ENCODE measurements around the gene INTS3.
"Not testable (repeated sequence)": the region's sequence is repeated elsewhere in the genome, so short reads cannot be mapped to it uniquely, and the experiment has no call there.

INTS3 gene

DNA sequence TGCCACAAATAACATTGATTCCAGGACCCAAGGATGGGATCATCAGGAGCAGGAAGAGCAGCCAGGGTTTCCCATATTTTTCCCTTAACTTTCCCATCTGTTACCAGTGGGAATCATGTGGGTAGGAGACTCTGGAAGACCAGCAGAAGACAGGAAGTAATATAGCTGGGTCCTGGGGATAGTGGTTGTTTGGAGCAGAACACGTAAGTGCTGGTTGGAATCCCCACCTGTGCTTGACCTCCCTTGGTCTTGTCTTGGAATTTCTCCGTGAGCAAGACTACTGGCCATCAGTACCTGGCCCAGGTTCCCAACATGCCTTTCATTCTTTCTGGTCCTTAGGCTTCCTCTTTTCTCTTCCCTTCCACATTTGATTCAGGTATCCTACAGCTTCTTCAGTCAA is 26.4 kb downstream of the INTS3 start:
- no peak for DNase-seq

DNA sequence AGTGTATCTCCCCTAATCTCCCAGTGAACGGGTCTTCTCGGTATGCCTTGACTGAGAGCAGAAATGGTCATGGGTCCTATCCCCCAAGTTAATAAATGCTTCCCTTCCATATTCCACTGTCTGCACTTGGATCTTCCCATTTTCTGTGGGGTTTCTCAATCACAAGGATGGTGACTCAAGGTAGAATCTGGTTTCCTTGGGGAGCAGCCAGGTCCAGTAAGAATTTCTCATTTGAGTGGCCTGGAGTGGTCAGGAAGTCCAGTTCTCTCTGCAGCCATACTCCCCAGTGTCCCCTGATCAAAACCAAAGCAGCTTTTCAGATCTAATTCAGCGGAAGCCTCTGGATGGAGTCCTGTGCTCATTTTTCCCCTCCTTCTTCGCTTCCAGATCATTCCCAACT is 32.6 kb downstream of the INTS3 start:
- DNase-seq = no peak

DNA sequence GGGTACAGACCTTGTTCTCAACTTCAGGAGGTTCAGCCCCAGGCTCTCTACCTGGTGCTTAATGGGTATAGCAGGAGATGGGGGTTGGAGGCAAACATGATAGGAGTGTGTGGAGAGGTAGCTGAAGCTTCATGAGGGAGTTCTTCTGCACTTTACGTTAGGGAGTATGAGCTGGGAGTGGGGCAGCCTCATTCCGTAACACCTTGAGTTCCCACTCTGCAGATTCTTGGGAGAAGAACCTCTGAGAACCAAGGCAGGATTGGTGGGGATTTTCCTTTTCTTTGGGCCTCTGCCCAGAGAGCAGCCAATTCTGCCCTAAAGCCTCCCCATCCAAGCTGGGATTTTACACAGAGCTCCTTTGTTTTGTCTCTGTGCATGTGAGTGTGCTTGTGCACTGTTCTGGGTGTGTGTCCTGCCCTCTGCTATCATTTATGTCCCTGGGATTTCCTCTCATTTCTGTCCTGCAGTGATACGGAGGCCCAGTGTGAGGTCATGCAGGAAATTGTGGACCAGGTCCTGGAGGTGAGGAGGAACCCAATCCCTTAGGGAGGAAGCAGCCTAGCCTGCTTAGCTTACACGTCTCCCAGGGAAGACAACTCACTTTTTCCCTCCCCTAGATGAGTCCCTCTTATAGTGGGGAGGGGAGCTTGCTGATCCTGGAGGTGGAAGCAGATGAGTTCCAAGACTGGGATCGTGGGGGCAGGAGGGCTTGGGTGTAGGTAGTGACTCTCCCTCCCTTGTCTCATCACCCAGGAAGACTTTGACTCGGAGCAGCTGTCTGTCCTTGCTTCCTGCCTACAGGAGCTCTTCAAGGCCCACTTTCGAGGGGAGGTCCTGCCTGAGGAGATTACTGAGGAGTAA is 35.7 kb downstream of the INTS3 start:
- peak in 7 of 58 donors; percentile 4 to 26 (median 13) for DNase-seq

DNA sequence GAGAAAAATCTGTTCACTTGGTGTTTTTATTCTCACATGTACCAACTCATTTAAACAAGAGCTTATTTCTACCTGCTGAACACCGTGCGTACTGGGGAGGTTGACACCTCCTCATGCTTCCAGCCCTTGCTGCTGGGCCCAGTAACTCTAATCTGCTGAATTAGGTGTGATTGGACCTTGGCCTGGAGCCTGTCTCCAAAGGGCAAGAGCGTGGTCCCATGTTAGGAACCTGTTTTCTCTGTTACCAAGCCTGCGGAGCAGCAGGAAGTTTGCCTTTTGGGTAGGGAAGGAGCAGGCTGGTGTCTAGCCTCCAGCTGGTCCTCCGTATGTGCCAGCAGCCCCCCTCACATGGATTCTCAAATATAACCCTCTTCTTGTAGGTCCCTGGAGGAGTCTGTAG is 36.5 kb downstream of the INTS3 start:
- DNase-seq = no peak

DNA sequence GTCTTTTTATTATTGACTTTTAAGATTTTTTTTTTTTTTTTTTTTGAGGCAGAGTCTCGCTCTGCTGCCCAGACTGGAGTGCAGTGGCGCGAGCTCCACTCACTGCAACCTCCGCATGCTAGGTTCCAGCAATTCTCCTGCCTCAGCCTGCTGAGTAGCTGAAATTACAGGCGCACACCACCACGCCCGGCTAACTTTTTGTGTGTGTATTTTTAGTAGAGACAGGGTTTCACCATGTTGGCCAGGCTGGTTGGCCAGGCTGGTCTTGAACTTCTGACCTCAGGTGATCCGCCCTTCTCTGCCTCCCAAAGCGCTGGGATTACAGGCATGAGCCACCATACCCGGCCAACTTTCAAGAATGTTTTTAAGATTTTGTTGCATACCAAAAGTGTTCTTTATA is 38.8 kb downstream of the INTS3 start:
- not testable (repeated sequence) for DNase-seq

DNA sequence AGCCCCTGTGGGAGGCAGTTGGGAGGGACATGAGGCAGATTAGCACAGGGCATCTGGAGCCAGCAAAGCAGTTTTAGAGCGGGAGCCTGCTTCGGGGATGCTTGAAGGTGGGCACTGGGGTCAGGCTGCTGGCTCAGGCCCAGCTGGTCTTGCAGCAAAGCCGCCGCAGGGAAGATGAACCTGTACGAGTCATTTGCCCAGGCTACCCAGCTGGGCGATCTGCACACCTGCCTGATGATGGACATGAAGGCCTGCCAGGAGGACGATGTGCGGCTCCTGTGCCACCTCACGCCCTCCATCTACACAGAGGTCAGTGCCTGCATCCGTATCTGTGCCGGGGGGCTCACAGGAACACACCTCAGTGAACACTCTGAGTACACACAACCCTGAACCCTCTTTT is 39.7 kb downstream of the INTS3 start:
- no peak for DNase-seq

DNA sequence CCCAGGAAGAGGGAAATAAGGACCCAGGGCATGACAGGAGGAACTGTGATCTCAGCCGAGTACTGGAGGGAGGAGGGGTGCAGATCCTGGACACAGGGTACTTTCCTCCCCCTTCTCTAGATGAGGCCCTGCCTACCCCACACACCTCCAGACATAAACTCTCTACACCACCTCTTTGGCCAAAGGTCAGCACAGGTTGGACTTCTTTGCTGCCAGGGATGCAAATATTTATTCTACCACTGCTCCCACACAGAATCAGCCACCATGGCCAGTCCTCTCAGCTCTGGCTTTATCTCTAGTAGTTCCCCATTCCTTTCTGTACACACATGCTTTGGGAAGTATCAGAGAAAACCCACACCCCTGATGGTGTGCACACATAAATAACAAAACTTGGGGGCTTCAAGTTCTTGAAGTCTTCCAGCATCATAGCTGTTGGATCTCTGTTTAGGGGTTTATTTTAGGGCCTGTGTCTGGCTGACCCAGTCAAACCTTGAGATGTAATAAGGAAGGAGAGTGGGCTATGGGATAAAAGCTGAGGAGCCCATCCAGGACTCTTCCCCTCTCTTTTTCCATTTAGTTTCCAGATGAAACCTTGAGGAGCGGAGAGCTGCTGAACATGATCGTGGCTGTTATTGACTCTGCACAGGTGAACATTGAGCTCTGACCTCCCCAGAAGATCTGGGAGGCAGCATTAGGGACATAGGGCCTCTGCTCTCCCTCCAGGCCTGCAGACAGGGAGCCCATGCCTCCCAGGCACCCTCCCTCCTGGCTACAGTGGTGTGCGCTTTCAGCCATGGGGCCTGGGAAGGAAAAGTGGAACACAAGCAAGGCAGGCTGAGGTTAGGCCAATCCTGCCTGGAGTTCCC is 40.7 kb downstream of the INTS3 start:
- no peak for DNase-seq

DNA sequence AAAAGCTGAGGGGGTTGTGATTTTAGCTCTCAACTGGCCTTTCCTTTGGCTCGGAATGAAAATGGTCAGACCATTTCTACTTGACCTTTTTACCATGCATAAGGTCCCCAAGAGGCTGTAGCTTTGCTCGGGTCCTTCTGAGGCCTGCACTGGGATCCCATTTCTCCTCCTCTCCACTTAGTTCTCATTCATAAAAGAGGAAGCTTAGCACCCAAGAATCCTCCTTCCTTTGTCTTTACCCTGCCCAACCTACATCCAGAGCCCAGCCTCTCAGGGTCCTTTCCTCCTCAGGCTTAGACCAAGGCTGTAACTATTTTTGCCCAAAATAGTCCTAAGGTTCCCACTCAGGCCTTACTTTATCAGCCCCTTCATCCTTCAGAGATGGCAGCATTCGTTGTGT is 41.4 kb downstream of the INTS3 start:
- no peak for DNase-seq

DNA sequence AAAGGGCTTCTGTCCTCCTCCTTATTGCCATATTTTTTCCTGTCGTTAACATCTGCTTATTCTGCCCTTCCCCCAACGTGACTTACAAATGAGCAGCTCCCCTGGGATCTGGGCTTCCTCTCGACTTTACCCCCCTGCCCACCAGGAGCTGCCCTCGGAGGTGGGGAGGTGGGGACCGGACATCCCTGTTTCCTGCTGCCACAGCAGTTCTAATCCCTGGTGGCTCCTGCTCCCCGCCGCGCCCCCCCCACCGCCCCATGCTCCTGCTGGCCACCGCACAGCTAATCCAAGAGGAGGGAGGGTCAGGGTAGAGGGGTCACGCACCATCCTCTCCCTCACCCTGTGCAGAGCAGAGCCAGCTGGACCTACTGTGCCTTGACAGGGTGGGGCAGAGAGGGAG is 42.9 kb downstream of the INTS3 start:
- no peak for DNase-seq

DNA sequence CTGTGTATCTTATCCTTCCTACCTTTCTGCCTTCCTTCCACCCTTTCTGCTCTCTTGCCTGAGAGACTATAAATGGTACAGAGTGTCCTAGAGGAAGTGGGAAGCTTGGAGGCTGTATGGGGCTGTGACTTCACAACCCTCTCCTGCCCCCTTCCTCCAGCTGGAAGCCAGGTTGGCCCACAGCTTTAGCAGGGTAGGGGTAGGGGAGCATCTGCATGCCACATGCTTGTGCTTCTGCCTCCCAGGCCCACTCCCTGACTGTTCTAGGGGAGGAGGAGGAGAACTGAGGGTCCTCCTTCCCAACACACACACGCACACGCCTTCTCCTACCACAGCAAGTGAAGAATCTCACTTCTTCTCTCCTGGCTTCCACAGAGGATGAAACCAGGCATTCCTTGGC is 43.4 kb downstream of the INTS3 start:
- no peak for DNase-seq

DNA sequence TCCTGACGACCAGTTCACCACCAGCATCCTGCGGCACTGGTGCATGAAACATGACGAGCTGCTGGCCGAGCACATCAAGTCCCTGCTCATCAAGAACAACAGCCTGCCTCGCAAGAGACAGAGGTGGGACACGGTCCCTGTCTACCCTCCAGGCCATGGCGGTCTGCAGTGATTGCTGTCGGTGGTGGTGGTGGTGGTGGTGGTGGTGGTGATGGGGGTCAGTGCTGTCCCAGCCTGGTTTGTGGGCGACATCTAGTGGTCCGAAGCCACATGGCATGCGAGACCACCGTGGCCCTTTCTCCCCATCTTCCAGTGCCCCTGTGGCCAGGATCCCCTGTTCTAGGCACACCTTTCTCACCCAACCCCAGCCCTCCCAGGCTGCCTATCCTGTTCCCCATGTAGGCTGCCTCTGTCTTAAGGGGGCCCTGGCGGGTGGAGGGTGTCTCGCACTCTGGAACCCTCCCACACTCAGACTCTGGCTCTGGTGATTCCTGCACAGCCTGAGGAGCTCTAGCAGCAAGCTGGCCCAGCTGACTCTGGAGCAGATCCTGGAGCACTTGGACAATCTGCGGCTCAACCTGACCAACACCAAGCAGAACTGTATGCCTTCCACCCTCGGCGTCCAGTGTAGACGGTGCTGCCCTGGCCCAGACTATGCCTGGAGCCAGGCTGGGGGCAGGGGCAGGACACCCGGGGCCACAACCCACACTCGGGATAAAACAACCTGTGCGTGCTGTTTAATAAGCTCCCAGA is 44.2 kb downstream of the INTS3 start:
- DNase-seq = peak in 1 of 58 donors; percentile 4

DNA sequence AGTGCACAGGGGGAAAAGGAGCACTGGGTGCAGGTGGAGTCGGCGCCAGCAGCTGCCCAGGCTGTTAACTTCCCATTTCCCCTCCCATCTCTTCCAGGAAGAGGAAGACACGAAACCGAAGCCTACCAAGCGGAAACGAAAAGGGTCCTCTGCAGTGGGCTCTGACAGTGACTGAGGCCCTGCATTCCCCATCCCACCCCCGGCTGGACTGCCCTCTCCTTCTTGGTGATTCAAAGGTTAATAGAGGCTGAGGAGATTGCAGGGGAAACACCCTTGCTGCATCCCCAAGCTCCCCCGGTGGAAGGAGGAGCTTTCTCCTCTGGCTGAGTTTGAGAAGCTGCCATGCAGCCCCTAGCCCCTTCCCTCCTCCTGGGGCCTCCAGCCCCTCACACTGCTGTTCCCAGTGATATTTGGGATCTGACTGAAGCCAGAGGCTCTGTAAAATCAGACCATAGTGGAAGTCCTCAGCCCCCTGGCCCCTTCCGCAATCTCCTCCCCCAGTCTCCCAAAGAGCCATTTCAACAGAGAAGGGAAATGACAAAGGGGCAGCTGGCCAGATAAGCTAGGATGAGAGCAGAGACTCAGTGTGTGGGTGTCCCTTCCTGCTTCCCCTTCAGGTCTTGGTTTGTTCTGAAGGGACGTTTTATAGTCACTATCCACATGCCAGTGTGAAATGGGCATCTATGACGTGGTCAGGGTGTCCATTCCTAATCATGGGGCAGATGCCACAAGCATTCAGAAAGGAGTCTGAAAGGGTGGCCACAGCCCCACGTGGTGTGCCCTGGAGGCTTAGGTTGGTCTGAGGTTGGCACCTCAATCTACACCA is 45.5 kb downstream of the INTS3 start:
- DNase-seq = peak in 2 of 58 donors; percentile 20 to 28

DNA sequence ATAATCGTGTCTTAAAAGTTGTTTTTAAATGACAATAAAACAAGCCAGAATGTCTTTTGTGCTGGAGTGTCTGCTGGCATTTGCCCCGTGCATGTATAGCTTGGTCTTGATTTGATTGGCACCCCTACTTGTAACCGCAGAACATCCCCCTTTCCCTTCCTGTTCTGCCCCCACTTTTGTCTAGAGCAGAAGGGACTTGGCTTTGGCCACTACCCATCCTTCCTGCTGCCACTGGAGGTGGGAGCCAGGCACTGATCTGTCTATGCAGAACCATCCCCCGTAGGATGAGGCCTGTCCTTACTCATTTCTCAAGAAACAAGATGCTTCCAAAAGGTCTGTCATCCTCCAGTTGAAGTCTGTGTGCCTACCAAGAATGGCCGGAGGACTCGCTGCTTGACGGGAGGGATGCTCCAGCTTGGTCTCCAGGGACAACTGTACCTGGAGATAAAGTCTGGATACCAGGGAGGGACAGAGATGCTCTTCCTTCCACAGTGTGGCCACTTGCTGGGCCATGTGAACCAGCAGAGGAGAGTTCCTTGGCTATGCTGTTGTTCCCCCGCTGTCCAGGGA is 46.3 kb downstream of the INTS3 start:
- peak in 1 of 58 donors; percentile 43 for DNase-seq

DNA sequence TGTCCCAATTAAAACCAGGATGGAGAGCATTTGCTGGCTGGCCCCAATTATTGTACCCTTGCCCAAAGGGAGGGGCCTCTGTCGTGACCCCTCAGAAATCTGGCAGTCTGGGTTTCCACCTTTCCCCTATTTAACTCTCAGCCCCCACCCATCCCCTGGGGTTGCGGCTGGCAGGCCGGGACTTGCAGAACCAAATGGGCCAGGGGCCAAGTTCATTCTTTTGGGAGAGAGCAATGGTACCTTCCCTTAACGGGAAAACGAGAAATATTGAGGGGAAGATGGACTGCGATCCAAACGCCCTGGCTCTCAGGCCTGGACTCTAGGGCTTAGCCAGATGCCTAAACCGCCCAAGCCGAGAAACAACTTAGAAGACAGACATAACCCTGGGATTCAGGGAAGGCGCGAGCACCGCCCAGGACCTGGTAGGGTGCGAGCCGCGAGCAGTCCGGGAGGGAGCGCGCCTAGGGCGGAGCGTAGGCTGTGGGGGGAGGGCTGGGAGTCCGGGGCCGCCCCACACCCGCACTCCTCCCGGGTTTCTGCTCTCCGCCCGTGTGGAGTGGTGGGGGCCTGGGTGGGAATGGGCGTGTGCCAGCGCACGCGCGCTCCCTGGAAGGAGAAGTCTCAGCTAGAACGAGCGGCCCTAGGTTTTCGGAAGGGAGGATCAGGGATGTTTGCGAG is 47.1 kb downstream of the INTS3 start, which contains the start of gene SLC27A3:
Gene SLC27A3 (plus strand): TSS at position 628 of the 678 bp plus-strand sequence. CDS start 91 bp downstream, outside the sequence.
- peak in 51 of 58 donors; percentile 16 to 77 (median 54) for DNase-seq

DNA sequence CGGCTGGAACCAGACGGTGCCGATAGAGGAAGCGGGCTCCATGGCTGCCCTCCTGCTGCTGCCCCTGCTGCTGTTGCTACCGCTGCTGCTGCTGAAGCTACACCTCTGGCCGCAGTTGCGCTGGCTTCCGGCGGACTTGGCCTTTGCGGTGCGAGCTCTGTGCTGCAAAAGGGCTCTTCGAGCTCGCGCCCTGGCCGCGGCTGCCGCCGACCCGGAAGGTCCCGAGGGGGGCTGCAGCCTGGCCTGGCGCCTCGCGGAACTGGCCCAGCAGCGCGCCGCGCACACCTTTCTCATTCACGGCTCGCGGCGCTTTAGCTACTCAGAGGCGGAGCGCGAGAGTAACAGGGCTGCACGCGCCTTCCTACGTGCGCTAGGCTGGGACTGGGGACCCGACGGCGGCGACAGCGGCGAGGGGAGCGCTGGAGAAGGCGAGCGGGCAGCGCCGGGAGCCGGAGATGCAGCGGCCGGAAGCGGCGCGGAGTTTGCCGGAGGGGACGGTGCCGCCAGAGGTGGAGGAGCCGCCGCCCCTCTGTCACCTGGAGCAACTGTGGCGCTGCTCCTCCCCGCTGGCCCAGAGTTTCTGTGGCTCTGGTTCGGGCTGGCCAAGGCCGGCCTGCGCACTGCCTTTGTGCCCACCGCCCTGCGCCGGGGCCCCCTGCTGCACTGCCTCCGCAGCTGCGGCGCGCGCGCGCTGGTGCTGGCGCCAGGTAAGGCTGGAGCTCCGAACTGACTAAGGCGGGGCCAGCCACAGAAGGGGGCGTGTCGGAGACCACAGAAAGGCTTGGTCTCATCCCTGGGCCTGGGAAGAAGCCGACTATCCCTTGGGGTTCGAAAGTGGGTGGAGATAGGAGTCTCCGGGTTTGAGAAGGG is 47.8 kb downstream of the INTS3 start:
- peak in 15 of 58 donors; percentile 17 to 67 (median 41) for DNase-seq

DNA sequence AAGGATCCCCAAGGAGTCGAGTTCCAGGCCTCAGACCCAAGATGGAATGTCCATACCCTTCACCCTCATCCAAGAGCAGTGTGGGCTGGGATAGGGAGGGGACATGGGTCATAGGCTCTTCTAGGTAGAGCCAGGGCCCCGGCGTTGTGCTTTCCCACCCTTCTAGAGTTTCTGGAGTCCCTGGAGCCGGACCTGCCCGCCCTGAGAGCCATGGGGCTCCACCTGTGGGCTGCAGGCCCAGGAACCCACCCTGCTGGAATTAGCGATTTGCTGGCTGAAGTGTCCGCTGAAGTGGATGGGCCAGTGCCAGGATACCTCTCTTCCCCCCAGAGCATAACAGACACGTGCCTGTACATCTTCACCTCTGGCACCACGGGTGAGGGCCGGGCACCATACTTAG is 48.5 kb downstream of the INTS3 start:
- no peak for DNase-seq

DNA sequence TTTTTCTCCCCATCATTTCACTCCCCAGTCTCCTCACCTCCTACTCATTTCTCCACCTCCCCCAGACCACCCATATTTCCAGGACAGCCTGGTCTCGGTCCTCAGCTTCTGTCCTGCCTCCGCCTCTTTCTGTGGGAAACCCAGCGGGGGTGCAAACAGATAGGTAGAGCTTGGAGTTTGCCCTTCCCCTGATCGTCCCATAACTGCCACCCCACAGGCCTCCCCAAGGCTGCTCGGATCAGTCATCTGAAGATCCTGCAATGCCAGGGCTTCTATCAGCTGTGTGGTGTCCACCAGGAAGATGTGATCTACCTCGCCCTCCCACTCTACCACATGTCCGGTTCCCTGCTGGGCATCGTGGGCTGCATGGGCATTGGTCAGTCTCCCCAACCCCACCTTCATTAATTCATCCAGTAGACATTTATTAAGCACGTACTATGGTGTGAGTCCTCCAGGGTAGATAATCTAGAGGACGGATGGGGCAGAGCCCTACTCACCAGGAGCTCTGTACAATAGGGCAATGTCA is 49.1 kb downstream of the INTS3 start:
- no peak for DNase-seq

DNA sequence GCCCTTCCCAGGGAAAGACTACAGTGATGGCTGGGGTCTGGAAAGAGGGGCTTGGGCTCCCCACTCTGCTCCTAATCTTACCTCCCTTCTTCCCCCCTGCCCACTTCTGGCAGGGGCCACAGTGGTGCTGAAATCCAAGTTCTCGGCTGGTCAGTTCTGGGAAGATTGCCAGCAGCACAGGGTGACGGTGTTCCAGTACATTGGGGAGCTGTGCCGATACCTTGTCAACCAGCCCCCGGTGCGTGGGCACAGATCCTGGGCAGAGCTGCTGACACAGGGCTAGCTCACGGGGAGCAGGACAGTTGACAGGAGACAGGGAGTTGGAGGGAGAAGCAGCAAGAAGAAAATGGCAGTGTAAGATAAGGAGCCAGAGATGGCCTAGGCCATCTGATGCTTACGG is 49.8 kb downstream of the INTS3 start:
- peak in 31 of 58 donors; percentile 6 to 58 (median 38) for DNase-seq

Measured in anterior cingulate cortex (tissue), 58 donors.